ENCODE data around the gene SSUH2. TPM values are rescaled to one million over a fixed set of nuclear protein-coding genes. Genes with fewer than 3 reads are reported as not detected.

SSUH2 gene
- total and polyA plus RNA-seq, 2 of the 4 experiments (the other 2 are of a cell fraction): 0.10 TPM; not detected in 1

DNA sequence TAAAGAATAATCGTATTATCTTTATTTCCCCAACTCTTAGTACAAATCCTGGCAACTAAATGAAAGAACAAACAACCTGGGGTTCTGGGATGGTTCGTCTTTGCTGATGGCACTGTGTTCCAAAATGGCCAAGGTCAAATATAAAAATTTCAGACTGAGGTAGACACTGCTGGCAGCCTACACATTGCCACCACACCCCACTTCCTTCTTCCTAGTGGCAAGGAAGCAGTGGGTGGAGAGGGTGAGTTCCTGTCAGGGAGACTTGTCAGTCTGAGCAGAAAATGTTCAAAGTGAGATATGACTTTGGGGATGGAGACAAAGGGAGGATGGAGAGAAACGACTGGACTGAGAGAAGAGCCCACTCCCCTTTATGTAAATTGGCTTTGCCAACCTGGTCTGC, 73.3 kb downstream of the SSUH2 start:
- no peak overlapping the region for H3K4me2 ChIP-seq (ENCODE audit: low read depth, low read length)
- H3K27me3 ChIP-seq (ENCODE audit: control insufficient read depth, insufficient read depth, low read length): no peaks in the 10 kb centered on the region
- H3K27ac ChIP-seq (ENCODE audit: insufficient read depth, low read length): no peak overlapping the region
- no peak for ATAC-seq (ENCODE audit: low read depth)
- H4K20me1 ChIP-seq (ENCODE audit: insufficient read depth, low read length): no peaks in the 10 kb centered on the region
- no peak overlapping the region for H4K91ac ChIP-seq (ENCODE audit: insufficient read depth, low read depth, low read length)
- H4K8ac ChIP-seq (ENCODE audit: low read depth in 2 of 2, low read length in 2 of 2): no peak overlapping the region
- ChIA-PET CTCF (no interaction called here), POLR2A (ENCODE audit: unreplicated experiment) (no interaction called here)
- H3K56ac ChIP-seq (ENCODE audit: extremely low read depth, insufficient read depth, low read length): no peak overlapping the region
- no peak overlapping the region for H3K4ac ChIP-seq (ENCODE audit: low read depth, low read length)
- H2AFZ ChIP-seq (replicated peaks; ENCODE audit: low read length, poor library complexity): no peak overlapping the region
- H2BK120ac ChIP-seq (ENCODE audit: low read depth, low read length): no peak overlapping the region
- TF ChIP-seq FOS (IDR thresholded peaks at IDR 0.05; ENCODE audit: low read depth, low read length) (no peak), RAD21 (IDR thresholded peaks at IDR 0.05; ENCODE audit: low read length) (no peak), SMC3 (IDR thresholded peaks at IDR 0.05; ENCODE audit: low read depth, low read length) (no peak), MAZ (IDR thresholded peaks at IDR 0.05; ENCODE audit: borderline replicate concordance, low read depth, low read length) (no peak)
- no peak overlapping the region for H2AK9ac ChIP-seq (replicated peaks; ENCODE audit: low read depth, low read length, poor library complexity)
- no peak for DNase-seq
- H3K14ac ChIP-seq (replicated peaks; ENCODE audit: low read depth, low read length): no peak overlapping the region
- no peak overlapping the region for H3K4me3 ChIP-seq (ENCODE audit: insufficient read depth, low read depth, low read length)
- H3K9ac ChIP-seq (ENCODE audit: low read depth, low read length): no peak overlapping the region
- H3K4me1 ChIP-seq (ENCODE audit: control insufficient read depth, insufficient read depth, low read length): peaks cover 13% of the 10 kb centered on the region
- in situ Hi-C loops (cut with MboI; ENCODE audit: low sequenced_read_pairs) (no loop called here), intact Hi-C loops (cut with micrococcal nuclease) (no loop called here), dilution Hi-C loops (cut with HindIII; ENCODE audit: low sequenced_read_pairs, unreplicated experiment) (no loop called here)
- H3K9me1 ChIP-seq (ENCODE audit: insufficient read depth, low read length): peaks cover 14% of the 10 kb centered on the region
- H2BK15ac ChIP-seq (ENCODE audit: low read depth, low read length): no peak overlapping the region
- BruUV-seq (replicated peaks): no TSS peak
- H2AK5ac ChIP-seq (ENCODE audit: low read depth, low read length): no peak overlapping the region
- H3K79me1 ChIP-seq (ENCODE audit: low read depth in 1 of 2, low read length in 2 of 2): no peaks in the 10 kb centered on the region
- H2BK5ac ChIP-seq (ENCODE audit: low read depth, low read length, poor library complexity, severe bottlenecking): no peak overlapping the region
- H3K18ac ChIP-seq (ENCODE audit: low read depth, low read length): no peak overlapping the region
- H4K5ac ChIP-seq (ENCODE audit: low read depth, low read length): no peak overlapping the region
- WGBS, 2 experiments (ENCODE audit: extremely low coverage in 2 of 2, insufficient read length in 1 of 2): no CpG with 5 or more reads among the region's 3 CpGs
- no peaks in the 10 kb centered on the region for H3K9me3 ChIP-seq (ENCODE audit: control insufficient read depth, insufficient read depth, low read length)
- no peak overlapping the region for H3K23ac ChIP-seq (ENCODE audit: low read depth, low read length)
- H3K36me3 ChIP-seq (ENCODE audit: control insufficient read depth, insufficient read depth, low read length): peaks cover 13% of the 10 kb centered on the region
- H2BK20ac ChIP-seq (ENCODE audit: low read depth, low read length): no peak overlapping the region

Other genes starting within 250 kb of the SSUH2 start
- gene LMCD1, start 143.0 kb downstream of the SSUH2 start, total RNA-seq (2012; rRNA removed): 33.6 and 50.0 TPM in 2 replicates
- gene LMCD1, start 143.0 kb downstream of the SSUH2 start, polyA plus RNA-seq (2012; rRNA removed): 43.1 and 53.8 TPM in 2 replicates
- 0.28 and 0.36 TPM in 2 replicates for gene CAV3, start 89.0 kb upstream of the SSUH2 start, total RNA-seq (2012; rRNA removed)
- gene CAV3, start 89.0 kb upstream of the SSUH2 start, polyA plus RNA-seq (2012; rRNA removed): 0.17 TPM in 1 of 2 replicates, not detected in the other
- 56.1 and 76.9 TPM in 2 replicates for gene OXTR, start 124.8 kb upstream of the SSUH2 start, total RNA-seq (2012; rRNA removed)
- gene OXTR, start 124.8 kb upstream of the SSUH2 start, polyA plus RNA-seq (2012; rRNA removed): 42.8 and 50.0 TPM in 2 replicates